Renal pelvis (tissue), 4 donors: Measurements from ENCODE around the gene ITGAL. TPM values are rescaled to one million over a fixed set of nuclear protein-coding genes. Genes with fewer than 3 reads are reported as not detected.
"Not testable (repeated sequence)": the region's sequence is repeated elsewhere in the genome, so short reads cannot be mapped to it uniquely, and the experiment has no call there.

Experiments
- DNase-seq: peaks from one replicate; pipeline ENCODE4 v3.0.0-alpha.2; 2013
- polyA plus RNA-seq, 3 donors: library from polyadenylated mRNA; unstranded; fragments of 120-200 nt; gene quantifications; one replicate each; pipeline ENCODE4 v1.2.1, GENCODE V29; 2013; ENCODE audit not compliant: insufficient read length in 3 of 3

ITGAL gene
- polyA plus RNA-seq, 3 donors = 1.9 to 2.1 (median 2.0) TPM

GRCh38 chr16:30526137-30526822 lies 53.7 kb downstream of the ITGAL start, which contains the start of gene ZNF768:
Gene ZNF768, minus strand, starts transcription at chr16:30526566. Its CDS starts 153 bp downstream, at chr16:30526413.
- peak; percentile 45 for DNase-seq

GRCh38 chr16:30526823-30527634 lies 54.5 kb downstream of the ITGAL start:
- peak; percentile 99 for DNase-seq

- DNase-seq = no peak
Observed at GRCh38 chr16:30527635-30528178, 55.2 kb downstream of the ITGAL start.

GRCh38 chr16:30528799-30529457 lies 56.4 kb downstream of the ITGAL start:
- no peak for DNase-seq

- DNase-seq = no peak
Observed at GRCh38 chr16:30530163-30531037, 57.9 kb downstream of the ITGAL start.

GRCh38 chr16:30532285-30533145 lies 60.0 kb downstream of the ITGAL start:
- no peak for DNase-seq

GRCh38 chr16:30533146-30533522 lies 60.6 kb downstream of the ITGAL start:
- DNase-seq = no peak

GRCh38 chr16:30533748-30534367 lies 61.3 kb downstream of the ITGAL start:
- DNase-seq = no peak

- DNase-seq = peak; percentile 94
Observed at GRCh38 chr16:30534368-30535105, 62.0 kb downstream of the ITGAL start, which contains the start of gene ZNF747. Gene ZNF747, minus strand, starts transcription at chr16:30534858. Its CDS starts 179 bp downstream, at chr16:30534679.

GRCh38 chr16:30535106-30535776 lies 62.7 kb downstream of the ITGAL start:
- no peak for DNase-seq

- peak; percentile 70 for DNase-seq
Observed at GRCh38 chr16:30535777-30536190, 63.2 kb downstream of the ITGAL start.

GRCh38 chr16:30536391-30537024 lies 64.0 kb downstream of the ITGAL start:
- DNase-seq = not testable (repeated sequence)

- DNase-seq = no peak
Observed at GRCh38 chr16:30539000-30539964, 66.7 kb downstream of the ITGAL start.

- not testable (repeated sequence) for DNase-seq
Observed at GRCh38 chr16:30539986-30540526, 67.5 kb downstream of the ITGAL start.

GRCh38 chr16:30540916-30541464 lies 68.4 kb downstream of the ITGAL start:
- not testable (repeated sequence) for DNase-seq
